Stimulated activated CD4-positive, alpha-beta T cell treated with anti-CD3 and anti-CD28 coated beads, Interleukin-15, amount 100 ng/mL, for 48 hours (primary cell): ENCODE measurements around the gene MYZAP.

Source experiments
- DNase-seq, 2 donors: peaks; one replicate each; pipeline ENCODE4 v3.0.0-alpha.2; 2020; ENCODE audit warnings: low read depth in 2 of 2

MYZAP gene

GRCh38 chr15:57696146-57696545, 104.4 kb downstream of the MYZAP start:
- no peak for DNase-seq

- no peak for DNase-seq
Measured at GRCh38 chr15:57697588-57697987, 105.9 kb downstream of the MYZAP start.

- DNase-seq = no peak
Measured at GRCh38 chr15:57698243-57698642, 106.5 kb downstream of the MYZAP start.

DNA sequence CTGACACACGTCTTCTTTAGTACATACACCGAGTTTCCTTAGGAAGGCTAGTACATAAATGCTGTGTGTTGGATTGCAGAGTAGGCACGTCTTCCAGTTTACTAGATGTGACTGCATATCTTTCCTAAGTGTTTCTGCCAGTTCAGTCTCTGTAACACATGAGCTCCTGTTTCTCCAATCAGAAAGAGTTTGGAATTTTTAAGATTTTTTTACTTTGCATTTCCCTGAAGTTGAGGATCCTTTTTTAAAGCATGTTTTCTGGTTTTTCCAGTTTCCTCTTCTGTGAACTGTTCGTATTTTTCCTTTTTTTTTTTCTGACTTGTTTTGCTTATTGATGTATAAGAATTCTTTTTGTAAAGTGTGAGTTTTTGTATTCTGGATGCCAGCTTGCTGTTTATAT, 107.3 kb downstream of the MYZAP start:
- DNase-seq = no peak

DNA sequence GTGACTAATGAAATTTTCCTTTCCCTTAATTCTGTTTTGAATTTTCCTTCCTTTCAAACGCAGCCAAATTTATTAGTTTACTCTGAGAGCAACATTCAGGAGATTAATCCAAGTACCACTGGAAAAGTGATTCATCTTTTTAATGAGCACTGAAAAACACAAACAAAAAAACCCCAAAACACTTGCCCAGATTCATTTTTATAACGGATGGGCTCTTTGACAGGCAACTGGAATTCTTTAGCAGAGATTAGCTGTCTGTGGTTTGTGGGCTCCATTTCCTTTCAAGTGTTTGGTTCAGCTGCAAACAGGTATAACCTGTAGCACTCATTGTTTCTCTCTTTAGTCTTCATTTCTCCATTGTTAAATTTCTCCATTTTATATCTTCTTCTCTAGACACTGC, 111.7 kb downstream of the MYZAP start:
- no peak for DNase-seq

GRCh38 chr15:57704441-57704840, 112.7 kb downstream of the MYZAP start:
- no peak for DNase-seq

GRCh38 chr15:57705746-57706404, 114.2 kb downstream of the MYZAP start:
- DNase-seq = no peak

DNA sequence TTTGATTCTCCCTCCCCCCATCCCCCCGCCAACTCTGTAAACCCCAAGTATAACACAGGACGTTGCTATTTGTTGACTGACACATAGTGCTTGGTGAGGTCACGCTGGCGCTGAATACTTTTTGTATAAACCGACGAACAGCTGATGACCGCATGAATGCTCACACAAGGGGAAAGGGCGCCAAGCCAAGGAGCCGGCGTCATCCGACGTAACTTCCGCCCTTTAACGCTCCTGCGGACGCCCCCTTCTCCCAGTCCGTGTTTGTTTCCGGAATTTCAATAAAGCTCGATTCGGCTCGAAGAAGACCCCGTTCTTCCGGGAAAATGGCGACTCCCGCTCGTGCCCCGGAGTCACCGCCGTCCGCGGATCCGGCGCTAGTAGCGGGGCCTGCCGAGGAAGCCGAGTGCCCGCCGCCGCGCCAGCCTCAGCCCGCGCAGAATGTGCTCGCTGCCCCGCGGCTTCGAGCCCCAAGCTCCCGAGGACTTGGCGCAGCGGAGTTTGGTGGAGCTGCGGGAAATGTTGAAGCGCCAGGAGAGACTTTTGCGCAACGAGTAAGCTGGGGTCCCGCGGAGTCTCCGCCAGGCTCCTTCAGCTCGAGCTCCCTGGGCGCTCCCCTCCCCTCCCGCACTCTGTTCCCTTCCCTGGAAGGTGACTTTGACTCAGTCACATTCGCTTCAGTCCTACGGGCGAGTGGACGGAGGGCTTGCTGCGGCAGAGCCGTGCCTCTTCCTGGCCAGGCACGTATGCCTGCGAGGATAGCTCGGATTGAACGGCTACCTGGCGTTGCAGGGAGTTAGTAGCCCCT, 114.9 kb downstream of the MYZAP start, which contains the start of gene POLR2M:
TSS of gene POLR2M (plus strand) at position 310 of the 805 bp plus-strand sequence. CDS start at position 439, 129 bp downstream.
- peak; percentile 86 to 88 for DNase-seq

DNA sequence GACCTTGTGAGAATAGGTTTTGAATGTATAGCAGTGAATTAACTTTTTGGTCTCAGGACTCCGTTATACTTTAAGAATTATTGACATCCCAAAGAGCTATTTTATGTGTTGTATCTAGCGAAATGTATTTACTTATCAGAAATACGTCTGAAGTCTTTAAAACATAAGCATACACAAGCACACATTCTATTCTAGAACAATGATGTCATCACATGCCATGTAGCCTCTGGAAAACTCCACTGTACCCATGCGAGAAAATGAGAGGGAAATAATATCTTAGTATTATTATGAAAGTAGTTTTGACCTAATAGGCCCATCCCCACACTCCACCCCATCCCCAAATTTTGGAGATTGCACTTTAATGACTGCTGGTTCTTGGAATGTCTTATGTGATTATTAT, 116.3 kb downstream of the MYZAP start:
- no peak for DNase-seq

DNA sequence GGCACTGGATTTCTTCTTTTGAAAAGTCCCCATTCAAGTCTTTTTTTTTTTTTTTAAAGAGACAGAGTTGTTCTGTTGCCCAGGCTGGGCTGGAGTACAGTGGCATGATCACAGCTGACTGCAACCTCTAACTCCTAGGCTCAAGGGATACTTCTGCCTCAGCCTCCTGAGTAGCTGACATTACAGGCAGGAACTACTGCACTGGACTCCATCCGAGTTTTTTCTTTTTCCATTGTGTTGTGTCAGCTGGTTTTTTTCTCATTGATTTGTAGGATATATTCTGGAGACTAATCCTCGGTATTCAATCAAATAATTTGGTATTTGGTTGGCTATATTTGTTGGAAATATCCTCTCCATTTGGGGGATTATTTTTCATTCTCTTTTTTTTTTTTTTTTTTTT, 126.6 kb downstream of the MYZAP start:
- DNase-seq = no peak

DNA sequence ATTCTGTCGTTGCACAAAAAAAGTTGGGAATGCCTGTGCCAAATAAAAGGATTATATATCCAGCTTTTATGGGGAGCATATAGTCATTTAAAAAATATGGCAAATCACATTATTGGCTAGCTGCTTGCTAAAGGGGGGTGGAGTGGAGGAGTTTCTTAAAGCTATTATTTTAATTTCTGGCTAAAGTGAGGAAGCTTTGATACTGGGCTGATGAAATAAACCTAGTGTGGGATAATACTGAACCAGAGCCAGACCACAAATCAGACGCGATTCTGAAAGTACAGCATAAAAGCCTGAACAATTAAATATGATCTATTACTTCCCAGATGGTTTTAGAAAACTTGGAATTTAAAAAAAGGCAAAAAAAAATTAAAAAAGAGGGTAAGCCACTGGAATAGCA, 129.2 kb downstream of the MYZAP start:
- DNase-seq = no peak

GRCh38 chr15:57726411-57726810, 134.7 kb downstream of the MYZAP start:
- DNase-seq = no peak

- no peak for DNase-seq
Measured at GRCh38 chr15:57727031-57727430, 135.3 kb downstream of the MYZAP start.

- DNase-seq = no peak
Measured at GRCh38 chr15:57728436-57728835, 136.7 kb downstream of the MYZAP start.

DNA sequence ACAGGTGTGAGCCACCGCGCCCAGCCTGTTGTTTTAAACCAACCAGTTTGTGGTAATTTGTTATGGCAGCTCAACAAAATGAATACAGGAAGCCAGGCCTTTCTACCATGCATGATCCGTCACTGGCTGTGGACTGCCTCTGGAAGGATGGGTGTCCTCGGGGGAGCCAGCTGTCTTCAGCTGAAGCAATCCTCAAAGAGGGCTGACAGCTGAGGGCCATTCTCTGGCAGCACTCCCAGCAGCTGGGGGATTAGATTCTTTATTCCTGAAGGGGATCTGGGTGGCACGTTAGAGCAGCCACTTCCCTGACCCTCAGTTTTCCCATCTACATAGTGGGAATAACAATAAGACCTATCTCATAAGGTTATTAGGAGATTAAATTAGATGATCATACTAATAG, 139.2 kb downstream of the MYZAP start:
- DNase-seq = no peak

DNA sequence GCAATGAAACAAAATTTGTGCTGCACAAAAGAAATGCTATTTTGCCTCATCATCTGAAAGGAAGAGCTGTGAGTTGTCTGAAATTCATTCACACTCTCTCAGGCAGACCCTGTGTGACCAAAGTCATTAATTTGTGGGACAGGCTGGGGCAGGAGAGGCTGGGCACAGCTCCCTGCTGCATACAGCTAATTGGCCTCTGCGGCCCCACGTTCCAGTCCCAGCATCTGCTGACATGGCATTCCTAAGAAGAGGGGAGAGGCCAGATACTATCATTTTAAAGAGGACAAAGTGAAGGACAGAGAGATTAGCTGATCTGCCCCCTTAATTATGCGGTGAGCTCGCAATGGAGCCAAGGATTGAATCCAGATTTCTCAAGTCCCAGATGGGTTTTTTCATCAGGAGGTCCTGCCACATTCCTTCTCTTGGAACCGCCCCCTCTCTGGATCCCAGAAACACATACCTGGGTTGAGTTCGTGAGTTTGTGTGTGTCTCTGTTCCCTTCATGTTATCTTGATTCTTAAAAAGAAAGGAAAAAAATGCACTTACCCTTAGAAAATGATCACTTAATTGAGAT, 139.9 kb downstream of the MYZAP start:
- no peak for DNase-seq

- DNase-seq = peak; percentile 14 to 33
Measured at GRCh38 chr15:57732526-57733331, 141.0 kb downstream of the MYZAP start.

GRCh38 chr15:57734860-57735259, 143.2 kb downstream of the MYZAP start:
- DNase-seq = no peak
